Stimulated activated memory B cell treated with anti-CD40 and anti-IgM and Interleukin-4, amounts not matched to agents 10 μg/mL and 1 μg/mL and 100 μg/mL, for 72 hours (primary cell): Measurements from ENCODE around the gene HCLS1.
"Not testable (repeated sequence)": the region's sequence is repeated elsewhere in the genome, so short reads cannot be mapped to it uniquely, and the experiment has no call there.

Source experiments
- ATAC-seq: fragments of 150-1000 bp; cut with Tn5 transposase; 2 replicates; pipeline ENCODE4 v1.10.0; 2021
- H3K27ac Mint-ChIP-seq: one replicate; pipeline ENCODE4 v1.8.0; 2022; ENCODE audit warnings: mild to moderate bottlenecking, mixed read lengths
- H3K27me3 Mint-ChIP-seq: one replicate; pipeline ENCODE4 v1.8.0; 2022; ENCODE audit warnings: mixed read lengths
- H3K36me3 Mint-ChIP-seq: one replicate; pipeline ENCODE4 v1.8.0; 2022; ENCODE audit warnings: mixed read lengths
- H3K4me1 Mint-ChIP-seq: one replicate; pipeline ENCODE4 v1.8.0; 2022; ENCODE audit warnings: mixed read lengths
- H3K4me3 Mint-ChIP-seq: one replicate; pipeline ENCODE4 v1.8.0; 2022; ENCODE audit warnings: mild to moderate bottlenecking, moderate library complexity, mixed read lengths
- H3K9me3 Mint-ChIP-seq: one replicate; pipeline ENCODE4 v1.8.0; 2022; ENCODE audit warnings: mixed read lengths

HCLS1 gene

GRCh38 chr3:121660356-121661171, at the start of gene HCLS1:
Gene HCLS1 (minus strand): TSS chr3:121660903. CDS start chr3:121658347, 2,556 bp downstream.
- Mint-ChIP-seq H3K4me1 (peaks cover 57% of the 10 kb centered on the region), H3K36me3 (peaks cover 61% of the 10 kb centered on the region)

DNA sequence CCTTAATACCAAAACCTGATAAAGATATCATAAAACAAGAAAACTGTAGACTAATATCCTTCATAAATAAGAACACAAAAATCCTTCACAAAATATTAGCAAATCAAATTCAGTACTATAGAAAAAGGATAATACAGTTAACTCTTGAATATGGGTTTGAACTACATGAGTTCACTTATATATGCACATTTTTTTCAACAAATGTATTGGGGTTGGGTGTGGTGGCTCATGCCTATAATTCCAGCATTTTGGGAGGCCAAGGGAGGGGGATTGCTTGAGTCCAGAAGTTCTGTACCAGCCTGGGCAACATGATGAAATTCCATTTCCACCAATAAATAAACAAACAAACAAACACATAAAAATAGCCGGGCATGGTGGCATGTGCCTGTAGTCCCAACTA, 49.6 kb upstream of the HCLS1 start:
- no peaks in the 10 kb centered on the region for H3K27me3 Mint-ChIP-seq
- no peak overlapping the region for H3K27ac Mint-ChIP-seq
- no peaks in the 10 kb centered on the region for H3K9me3 Mint-ChIP-seq
- ATAC-seq = no peak
- H3K4me3 Mint-ChIP-seq = no peak overlapping the region
- peaks cover 62% of the 10 kb centered on the region for H3K36me3 Mint-ChIP-seq
- peaks cover 17% of the 10 kb centered on the region for H3K4me1 Mint-ChIP-seq

More at GRCh38 chr3:121660356-121661171, at the start of gene HCLS1:
- Mint-ChIP-seq H3K27ac (peak within 1 kb of the TSS; percentile 98), H3K27me3 (no peaks in the 10 kb centered on the region), H3K4me3 (peak within 1 kb of the TSS; percentile 98), H3K9me3 (no peaks in the 10 kb centered on the region)
- ATAC-seq = peak; percentile 95

DNA sequence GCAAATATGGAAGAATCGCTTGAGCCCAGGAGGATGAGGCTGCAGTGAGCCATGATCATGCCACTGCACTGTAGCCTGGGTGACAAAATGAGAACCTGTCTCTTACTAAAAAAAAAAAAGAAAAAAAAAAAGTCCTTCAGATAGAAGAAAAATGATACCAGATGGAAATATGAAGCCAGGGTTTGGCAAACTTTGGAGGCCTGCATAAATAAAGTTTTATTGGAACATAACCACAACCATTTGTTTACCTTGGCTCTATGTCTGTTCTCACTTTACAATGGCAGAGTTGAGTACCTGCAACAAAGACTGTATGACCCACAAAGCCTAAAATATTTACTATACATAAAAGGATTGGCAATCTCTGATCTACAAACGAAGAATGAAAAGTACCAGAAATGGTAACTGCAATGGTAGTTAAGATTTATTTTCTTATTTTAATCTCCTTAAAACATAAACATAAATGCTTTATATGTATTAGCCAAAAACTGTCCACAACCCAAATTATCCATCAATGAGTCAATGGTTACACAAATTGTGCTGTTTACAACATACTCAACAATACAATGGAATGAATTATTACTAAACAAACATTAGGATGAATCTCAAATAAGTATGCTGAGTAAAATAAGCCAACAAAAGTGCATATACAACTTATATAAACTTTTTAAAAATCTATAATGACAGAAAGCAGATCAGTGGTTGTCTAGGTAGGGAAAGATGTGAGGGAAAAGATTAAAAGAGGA, 47.0 kb upstream of the HCLS1 start:
- Mint-ChIP-seq H3K36me3 (peaks cover 71% of the 10 kb centered on the region), H3K27ac (no peak overlapping the region)
- ATAC-seq = no peak

GRCh38 chr3:121705541-121705940, 44.8 kb upstream of the HCLS1 start:
- ATAC-seq = no peak
- peaks cover 81% of the 10 kb centered on the region for H3K36me3 Mint-ChIP-seq
- peaks cover 13% of the 10 kb centered on the region for H3K4me1 Mint-ChIP-seq
- H3K9me3 Mint-ChIP-seq = no peaks in the 10 kb centered on the region
- no peak overlapping the region for H3K4me3 Mint-ChIP-seq
- H3K27ac Mint-ChIP-seq = no peak overlapping the region
- H3K27me3 Mint-ChIP-seq = no peaks in the 10 kb centered on the region

More for the DNA sequence above, 47.0 kb upstream of the HCLS1 start:
- peaks cover 19% of the 10 kb centered on the region for H3K4me1 Mint-ChIP-seq
- no peaks in the 10 kb centered on the region for H3K9me3 Mint-ChIP-seq
- H3K27me3 Mint-ChIP-seq = no peaks in the 10 kb centered on the region
- H3K4me3 Mint-ChIP-seq = no peak overlapping the region

GRCh38 chr3:121703973-121704372, 43.3 kb upstream of the HCLS1 start:
- no peak overlapping the region for H3K4me3 Mint-ChIP-seq
- peaks cover 12% of the 10 kb centered on the region for H3K4me1 Mint-ChIP-seq
- H3K36me3 Mint-ChIP-seq = peaks cover 77% of the 10 kb centered on the region
- H3K9me3 Mint-ChIP-seq = no peaks in the 10 kb centered on the region
- H3K27ac Mint-ChIP-seq = no peak overlapping the region
- no peak for ATAC-seq
- H3K27me3 Mint-ChIP-seq = no peaks in the 10 kb centered on the region

DNA sequence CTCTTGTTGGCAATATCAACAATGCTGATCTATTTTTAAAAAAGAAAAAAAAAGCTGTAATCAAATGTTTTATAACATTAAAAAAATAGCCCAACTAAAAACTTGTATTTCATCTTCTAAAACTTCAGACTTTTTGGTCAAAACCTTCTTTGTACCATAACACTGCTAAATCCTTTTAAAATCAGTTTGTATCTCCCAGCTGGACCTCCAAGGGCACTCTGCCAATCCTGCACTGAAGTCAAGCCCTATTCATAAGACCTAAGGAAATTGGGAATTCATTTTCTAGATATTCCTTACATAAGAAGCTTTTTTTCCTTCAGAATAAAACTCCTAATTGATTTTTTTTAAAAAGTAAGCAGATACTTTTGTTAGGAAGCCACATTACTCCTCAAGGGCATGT, 38.2 kb upstream of the HCLS1 start:
- Mint-ChIP-seq H3K4me1 (peaks cover 5% of the 10 kb centered on the region), H3K27ac (no peak overlapping the region), H3K36me3 (peaks cover 58% of the 10 kb centered on the region), H3K9me3 (no peaks in the 10 kb centered on the region), H3K4me3 (no peak overlapping the region), H3K27me3 (no peaks in the 10 kb centered on the region)
- no peak for ATAC-seq

GRCh38 chr3:121698476-121698875, 37.8 kb upstream of the HCLS1 start:
- H3K27ac Mint-ChIP-seq = no peak overlapping the region
- no peaks in the 10 kb centered on the region for H3K27me3 Mint-ChIP-seq
- no peak overlapping the region for H3K4me3 Mint-ChIP-seq
- H3K9me3 Mint-ChIP-seq = no peaks in the 10 kb centered on the region
- peaks cover 5% of the 10 kb centered on the region for H3K4me1 Mint-ChIP-seq
- ATAC-seq = no peak
- peaks cover 54% of the 10 kb centered on the region for H3K36me3 Mint-ChIP-seq

- no peak overlapping the region for H3K4me3 Mint-ChIP-seq
- no peak for ATAC-seq
- peaks cover 16% of the 10 kb centered on the region for H3K4me1 Mint-ChIP-seq
- H3K27ac Mint-ChIP-seq = no peak overlapping the region
- peaks cover 45% of the 10 kb centered on the region for H3K36me3 Mint-ChIP-seq
- no peaks in the 10 kb centered on the region for H3K27me3 Mint-ChIP-seq
- H3K9me3 Mint-ChIP-seq = no peaks in the 10 kb centered on the region
Observed at GRCh38 chr3:121696186-121696585, 35.5 kb upstream of the HCLS1 start.

GRCh38 chr3:121692010-121692699, 31.5 kb upstream of the HCLS1 start:
- Mint-ChIP-seq H3K9me3 (no peaks in the 10 kb centered on the region), H3K36me3 (peaks cover 43% of the 10 kb centered on the region), H3K27ac (peak overlapping the region; percentile 8), H3K4me1 (peaks cover 18% of the 10 kb centered on the region), H3K4me3 (no peak overlapping the region), H3K27me3 (no peaks in the 10 kb centered on the region)
- ATAC-seq = no peak

DNA sequence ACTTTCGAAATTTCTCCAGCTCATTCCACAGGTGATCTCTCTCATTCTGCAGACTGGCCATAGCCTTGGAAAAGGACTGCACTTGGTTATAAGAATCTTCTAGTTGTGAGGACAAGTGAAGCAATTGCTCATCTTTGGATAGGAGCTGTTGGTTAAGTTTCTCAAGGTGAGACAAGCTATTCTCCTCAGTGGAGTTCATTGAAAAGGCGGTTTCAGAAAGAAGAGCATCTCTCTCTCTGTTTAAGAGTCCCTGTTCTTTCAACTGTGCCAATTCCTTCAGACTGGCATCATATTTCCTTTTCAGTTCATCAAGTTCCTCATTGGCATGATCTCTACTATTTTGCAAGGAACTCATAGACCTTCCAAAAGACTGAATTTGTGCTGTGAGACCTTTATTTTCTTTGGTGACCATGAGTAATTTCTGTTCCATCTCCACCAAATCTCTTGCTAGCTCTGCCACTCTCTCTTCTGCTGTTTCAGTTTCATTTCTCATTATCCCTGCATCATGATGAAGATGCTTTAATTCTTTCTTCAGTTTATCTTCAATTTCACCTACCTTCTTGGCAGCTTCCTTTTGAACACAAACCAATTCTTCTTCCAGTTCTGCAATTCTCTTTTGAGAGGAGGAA, 30.2 kb upstream of the HCLS1 start:
- ATAC-seq = peak; percentile 57
- H3K27ac Mint-ChIP-seq = peak overlapping the region; percentile 8
- peaks cover 3% of the 10 kb centered on the region for H3K9me3 Mint-ChIP-seq
- peaks cover 18% of the 10 kb centered on the region for H3K4me1 Mint-ChIP-seq
- no peaks in the 10 kb centered on the region for H3K27me3 Mint-ChIP-seq
- H3K4me3 Mint-ChIP-seq = no peak overlapping the region
- peaks cover 50% of the 10 kb centered on the region for H3K36me3 Mint-ChIP-seq

DNA sequence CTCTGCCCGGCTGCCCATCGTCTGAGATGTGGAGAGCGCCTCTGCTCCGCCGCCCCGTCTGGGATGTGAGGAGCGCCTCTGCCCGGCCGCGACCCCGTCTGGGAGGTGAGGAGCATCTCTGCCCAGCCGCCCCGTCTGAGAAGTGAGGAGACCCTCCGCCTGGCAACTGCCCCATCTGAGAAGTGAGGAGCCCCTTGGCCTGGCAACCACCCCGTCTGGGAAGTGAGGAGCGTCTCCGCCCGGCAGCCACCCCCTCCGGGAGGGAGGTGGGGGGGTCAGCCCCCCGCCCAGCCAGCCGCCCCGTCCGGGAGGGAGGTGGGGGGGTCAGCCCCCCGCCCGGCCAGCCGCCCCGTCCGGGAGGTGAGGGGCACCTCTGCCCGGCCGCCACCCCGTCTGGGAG, 28.0 kb upstream of the HCLS1 start:
- H3K4me3 Mint-ChIP-seq, ATAC-seq, H3K27ac Mint-ChIP-seq, H3K27me3 Mint-ChIP-seq, H3K9me3 Mint-ChIP-seq: not testable (repeated sequence)
- Mint-ChIP-seq H3K36me3 (peaks cover 66% of the 10 kb centered on the region), H3K4me1 (peaks cover 18% of the 10 kb centered on the region)

DNA sequence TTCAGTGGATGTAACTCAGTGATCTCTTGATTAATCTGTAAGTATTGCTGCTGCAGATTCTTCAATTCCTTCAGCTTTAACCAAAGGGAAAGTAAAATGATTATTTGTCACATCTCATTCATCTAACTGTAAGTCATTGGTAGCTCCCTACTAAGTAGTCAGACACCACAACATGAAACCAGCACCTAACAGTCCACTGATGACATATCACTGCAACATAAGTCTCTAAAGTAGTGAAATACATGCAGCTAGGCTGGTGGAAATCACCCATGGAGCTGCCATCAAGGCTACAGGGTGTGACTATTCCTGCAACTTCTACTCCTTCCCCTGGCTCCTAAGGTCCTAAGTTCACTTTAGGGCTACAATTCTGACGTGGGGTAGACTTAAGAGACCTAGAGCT, 21.1 kb upstream of the HCLS1 start:
- no peak for ATAC-seq
- H3K4me3 Mint-ChIP-seq = no peak overlapping the region
- peaks cover 9% of the 10 kb centered on the region for H3K9me3 Mint-ChIP-seq
- peaks cover 73% of the 10 kb centered on the region for H3K36me3 Mint-ChIP-seq
- H3K27ac Mint-ChIP-seq = no peak overlapping the region
- H3K27me3 Mint-ChIP-seq = no peaks in the 10 kb centered on the region
- no peaks in the 10 kb centered on the region for H3K4me1 Mint-ChIP-seq

- no peak overlapping the region for H3K4me3 Mint-ChIP-seq
- ATAC-seq = no peak
- no peaks in the 10 kb centered on the region for H3K27me3 Mint-ChIP-seq
- no peaks in the 10 kb centered on the region for H3K4me1 Mint-ChIP-seq
- peaks cover 72% of the 10 kb centered on the region for H3K36me3 Mint-ChIP-seq
- H3K27ac Mint-ChIP-seq = no peak overlapping the region
- no peaks in the 10 kb centered on the region for H3K9me3 Mint-ChIP-seq
Observed at GRCh38 chr3:121677141-121677540, 16.4 kb upstream of the HCLS1 start.

DNA sequence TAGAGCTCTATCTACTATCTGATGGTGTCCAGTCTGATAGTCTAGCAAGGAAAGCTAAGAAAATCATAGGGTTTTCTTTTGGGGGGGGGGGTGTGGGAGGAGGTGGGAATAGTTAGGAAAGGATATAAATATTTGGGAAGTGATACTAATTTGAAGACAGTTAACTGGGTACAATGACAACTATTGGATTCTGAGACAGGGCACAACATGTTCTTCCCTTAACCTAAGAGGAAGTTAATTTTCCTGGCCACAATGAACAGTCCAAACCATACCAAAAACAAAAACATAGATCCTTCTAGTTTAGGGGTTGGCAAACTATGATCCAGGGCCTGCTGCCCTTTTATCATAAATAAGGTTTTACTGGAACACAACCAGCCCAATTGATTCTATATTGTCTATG, 10.0 kb upstream of the HCLS1 start:
- H3K4me1 Mint-ChIP-seq = no peaks in the 10 kb centered on the region
- no peak overlapping the region for H3K4me3 Mint-ChIP-seq
- H3K9me3 Mint-ChIP-seq = no peaks in the 10 kb centered on the region
- peaks cover 66% of the 10 kb centered on the region for H3K36me3 Mint-ChIP-seq
- ATAC-seq = no peak
- H3K27ac Mint-ChIP-seq = no peak overlapping the region
- no peaks in the 10 kb centered on the region for H3K27me3 Mint-ChIP-seq

DNA sequence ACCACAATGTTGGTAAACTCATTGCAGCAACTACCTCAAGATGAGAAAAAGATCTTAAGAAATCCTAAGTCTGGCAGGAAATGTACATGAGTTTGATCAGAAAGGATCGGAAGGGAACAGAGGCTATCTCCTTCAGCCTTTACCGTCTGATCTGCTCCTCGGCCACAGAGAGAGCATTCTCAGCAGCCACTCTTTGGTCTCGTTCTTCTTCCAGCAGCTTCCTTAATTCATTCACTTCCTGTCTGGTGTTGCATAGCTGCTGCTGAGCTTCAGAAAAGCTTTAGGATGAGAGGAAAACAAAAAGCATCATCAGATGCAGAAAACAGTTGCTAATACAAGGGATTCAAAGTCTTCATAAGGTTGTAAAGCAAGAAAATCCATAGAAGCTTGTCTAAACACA, 6.6 kb upstream of the HCLS1 start:
- Mint-ChIP-seq H3K9me3 (no peaks in the 10 kb centered on the region), H3K4me3 (no peak overlapping the region), H3K27me3 (no peaks in the 10 kb centered on the region), H3K27ac (no peak overlapping the region), H3K4me1 (no peaks in the 10 kb centered on the region), H3K36me3 (peaks cover 61% of the 10 kb centered on the region)
- ATAC-seq = no peak
